ENCODE measurements around the gene NDRG4.

DNA sequence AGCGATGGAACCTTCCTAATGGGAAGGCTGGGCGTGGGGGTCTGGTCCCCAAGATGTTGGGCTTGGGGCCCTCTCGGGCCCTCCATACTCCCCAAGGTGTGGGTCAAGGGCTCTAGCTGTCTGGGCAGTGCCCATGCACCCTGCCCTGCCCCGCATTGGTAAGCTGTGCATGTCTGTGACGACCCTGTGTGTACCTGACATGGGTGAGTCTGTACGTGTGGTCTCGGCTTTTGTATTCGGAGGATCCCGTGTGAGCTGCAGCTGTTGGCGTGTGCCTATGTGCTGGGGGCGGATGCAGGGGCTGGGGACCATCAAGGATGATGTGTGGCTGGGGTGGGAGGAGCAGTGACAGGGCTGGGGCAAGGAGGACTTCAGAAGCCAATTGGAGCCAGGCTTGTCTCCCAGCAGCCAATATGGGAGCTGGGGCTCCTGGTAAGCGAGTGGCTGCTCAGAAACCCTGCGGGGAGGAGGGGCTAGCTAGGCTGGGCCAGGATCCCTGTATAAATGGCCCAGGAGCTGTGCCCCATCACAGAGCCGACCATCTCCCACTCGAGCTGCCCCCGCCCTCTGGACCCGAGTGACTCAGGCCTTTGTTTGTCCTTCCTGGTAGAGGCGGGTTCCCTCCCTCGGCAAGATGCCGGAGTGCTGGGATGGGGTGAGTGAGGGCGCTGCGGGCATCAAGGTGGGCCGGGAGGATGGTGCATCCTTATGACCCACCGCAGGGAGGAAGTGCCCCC, at the start of gene NDRG4:
- TF ChIP-seq, protein P1, sequence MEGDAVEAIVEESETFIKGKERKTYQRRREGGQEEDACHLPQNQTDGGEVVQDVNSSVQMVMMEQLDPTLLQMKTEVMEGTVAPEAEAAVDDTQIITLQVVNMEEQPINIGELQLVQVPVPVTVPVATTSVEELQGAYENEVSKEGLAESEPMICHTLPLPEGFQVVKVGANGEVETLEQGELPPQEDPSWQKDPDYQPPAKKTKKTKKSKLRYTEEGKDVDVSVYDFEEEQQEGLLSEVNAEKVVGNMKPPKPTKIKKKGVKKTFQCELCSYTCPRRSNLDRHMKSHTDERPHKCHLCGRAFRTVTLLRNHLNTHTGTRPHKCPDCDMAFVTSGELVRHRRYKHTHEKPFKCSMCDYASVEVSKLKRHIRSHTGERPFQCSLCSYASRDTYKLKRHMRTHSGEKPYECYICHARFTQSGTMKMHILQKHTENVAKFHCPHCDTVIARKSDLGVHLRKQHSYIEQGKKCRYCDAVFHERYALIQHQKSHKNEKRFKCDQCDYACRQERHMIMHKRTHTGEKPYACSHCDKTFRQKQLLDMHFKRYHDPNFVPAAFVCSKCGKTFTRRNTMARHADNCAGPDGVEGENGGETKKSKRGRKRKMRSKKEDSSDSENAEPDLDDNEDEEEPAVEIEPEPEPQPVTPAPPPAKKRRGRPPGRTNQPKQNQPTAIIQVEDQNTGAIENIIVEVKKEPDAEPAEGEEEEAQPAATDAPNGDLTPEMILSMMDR (conservative IDR thresholded peaks at IDR 0.05; ENCODE audit: low read length), result no peak
- no peak for TF ChIP-seq EZH2phosphoT487 (IDR thresholded peaks at IDR 0.05; ENCODE audit: borderline replicate concordance)
